MV-4-11 (cell line): Measurements from ENCODE around the gene VIT.
A peak's percentile ranks its signal among the peaks of the same experiment; 100 is the strongest.

Experiments
- DNase-seq: peaks from one replicate; lab custom pipeline; 2025; lab: John Stamatoyannopoulos, UW

VIT gene

GRCh38 chr2:36710858-36711515 lies 14.5 kb downstream of the VIT start:
- DNase-seq = no peak

GRCh38 chr2:36711741-36712314 lies 15.3 kb downstream of the VIT start:
- DNase-seq = no peak

GRCh38 chr2:36713310-36713709 lies 16.8 kb downstream of the VIT start:
- DNase-seq = no peak

- DNase-seq = no peak
Measured at GRCh38 chr2:36716111-36716510, 19.6 kb downstream of the VIT start.

GRCh38 chr2:36717603-36718266 lies 21.2 kb downstream of the VIT start:
- DNase-seq = no peak

- DNase-seq = no peak
Measured at GRCh38 chr2:36727550-36727949, 31.0 kb downstream of the VIT start.

- no peak for DNase-seq
Measured at GRCh38 chr2:36729067-36729466, 32.6 kb downstream of the VIT start.

- no peak for DNase-seq
Measured at GRCh38 chr2:36731941-36732672, 35.6 kb downstream of the VIT start.

GRCh38 chr2:36732673-36733036 lies 36.1 kb downstream of the VIT start:
- no peak for DNase-seq

- DNase-seq = no peak
Measured at GRCh38 chr2:36733215-36733614, 36.7 kb downstream of the VIT start.

- peak; percentile 15 for DNase-seq
Measured at GRCh38 chr2:36734304-36734703, 37.8 kb downstream of the VIT start.

- DNase-seq = no peak
Measured at GRCh38 chr2:36737131-36737750, 40.7 kb downstream of the VIT start.

- DNase-seq = peak; percentile 33
Measured at GRCh38 chr2:36740061-36740460, 43.6 kb downstream of the VIT start.

GRCh38 chr2:36741188-36741837 lies 44.8 kb downstream of the VIT start:
- no peak for DNase-seq

- no peak for DNase-seq
Measured at GRCh38 chr2:36743954-36744353, 47.4 kb downstream of the VIT start.

GRCh38 chr2:36748166-36748565 lies 51.7 kb downstream of the VIT start:
- DNase-seq = no peak

- DNase-seq = no peak
Measured at GRCh38 chr2:36750101-36750500, 53.6 kb downstream of the VIT start.

- no peak for DNase-seq
Measured at GRCh38 chr2:36753706-36754221, 57.3 kb downstream of the VIT start.

- no peak for DNase-seq
Measured at GRCh38 chr2:36754578-36754977, 58.1 kb downstream of the VIT start.

GRCh38 chr2:36756438-36756837 lies 59.9 kb downstream of the VIT start:
- DNase-seq = no peak

- peak; percentile 18 for DNase-seq
Measured at GRCh38 chr2:36762764-36763490, 66.4 kb downstream of the VIT start.
